HepG2 (cell line): ENCODE data around the gene LRP1-AS. TPM values are rescaled to one million over a fixed set of nuclear protein-coding genes. Genes with fewer than 3 reads are reported as not detected.

Source experiments
- ATAC-seq: fragments of 200-7000 bp; cut with Tn5 transposase; 3 replicates; pipeline ENCODE4 v1.9.1; 2020; ENCODE audit warnings: mild to moderate bottlenecking, moderate library complexity
- BruUV-seq: library from RNA; stranded (reverse); fragments of 400-500 nt; replicated peaks from 2 replicates; lab custom pipeline; 2021; lab: Mats Ljungman, UMichigan
- CTCF ChIA-PET: fragments of 300-600 bp; formaldehyde crosslinking; extraction: SDS; loops from one replicate; lab custom pipeline; 2021; ENCODE audit warnings: low total read pairs, inconsistent platforms, low intra/inter-chr PET ratio; lab: Yijun Ruan, JAX
- POLR2A ChIA-PET: fragments of 350-600 bp; sonication (Branson Sonifier 250); formaldehyde crosslinking; loops from one replicate; lab custom pipeline; 2020; ENCODE audit warnings: antibody characterized with exemption, inconsistent platforms; lab: Yijun Ruan, JAX
- DNase-seq: peaks from one replicate; pipeline ENCODE4 v3.0.0-alpha.2; 2015; ENCODE audit warnings: low spot score
- FAIRE-seq: peaks from 3 replicates; lab custom pipeline; 2011; peaks lifted over from hg19 to GRCh38; lab: Jason Lieb, UNC
- H2AFZ ChIP-seq: one replicate; pipeline ENCODE4 v1.6.1; 2011; ENCODE audit warnings: low read length, inconsistent platforms
- H3K27ac ChIP-seq: fragments of 300-600 bp; 3 replicates; pipeline ENCODE4 v1.8.0; 2011; ENCODE audit warnings: mixed run types, mild to moderate bottlenecking, mixed read lengths, low read length, inconsistent platforms; ENCODE audit not compliant: insufficient read depth; ENCODE audit errors: extremely low read length
- H3K27me3 ChIP-seq, 2 experiments: fragments of 200-600 bp in 1 of 2; 2 replicates in 1 of 2; 3 replicates in 1 of 2; pipeline versions ENCODE4 v1.6.0 to v1.8.0; 2011; ENCODE audit warnings: low read length in 2 of 2, mild to moderate bottlenecking in 2 of 2, moderate library complexity in 2 of 2, inconsistent platforms in 1 of 2; ENCODE audit not compliant: insufficient read depth in 2 of 2, control insufficient read depth in 1 of 2
- H3K36me3 ChIP-seq, 2 experiments: fragments of 200-600 bp in 1 of 2; replicated peaks in 1 of 2; 2 replicates in 1 of 2; 3 replicates in 1 of 2; pipeline versions ENCODE4 v1.5.1 to v1.8.0; 2011; ENCODE audit warnings: low read length in 2 of 2, inconsistent platforms in 1 of 2; ENCODE audit not compliant: insufficient read depth in 2 of 2, control insufficient read depth in 1 of 2
- H3K4me1 ChIP-seq: 2 replicates; pipeline ENCODE4 v1.5.1; 2012; ENCODE audit warnings: low read length, inconsistent platforms; ENCODE audit not compliant: insufficient read depth
- H3K4me2 ChIP-seq: 2 replicates; pipeline ENCODE4 v1.6.0; 2011; ENCODE audit warnings: low read depth, low read length, inconsistent platforms
- H3K4me3 ChIP-seq, 3 experiments: fragments of 200-600 bp in 1 of 3; sonication (generic), shearing (Covaris generic) in 1 of 3; replicated peaks in 1 of 3; 2 replicates each; pipeline ENCODE4 v1.5.1; 2011 to 2016; ENCODE audit warnings: low read length in 3 of 3, inconsistent platforms in 2 of 3, low read depth in 2 of 3, mild to moderate bottlenecking in 2 of 3, control low read depth in 1 of 3, mixed read lengths in 1 of 3; ENCODE audit not compliant: insufficient read depth in 1 of 3
- H3K79me2 ChIP-seq: one replicate; pipeline ENCODE4 v1.6.1; 2011; ENCODE audit warnings: low read length, inconsistent platforms; ENCODE audit not compliant: insufficient read depth
- H3K9ac ChIP-seq: 2 replicates; pipeline ENCODE4 v1.6.0; 2011; ENCODE audit warnings: mild to moderate bottlenecking, low read depth, low read length, inconsistent platforms; ENCODE audit not compliant: insufficient read depth
- H3K9me3 ChIP-seq: 2 replicates; pipeline ENCODE4 v1.5.1; 2012; ENCODE audit warnings: mild to moderate bottlenecking, low read length
- H4K20me1 ChIP-seq: 2 replicates; pipeline ENCODE4 v1.6.0; 2011; ENCODE audit warnings: inconsistent platforms, mild to moderate bottlenecking, low read length, moderate library complexity; ENCODE audit not compliant: insufficient read depth
- NONO ChIP-seq, 2 experiments: fragments of 450-650 bp in 1 of 2; sonication (generic) in 1 of 2; formaldehyde crosslinking in 1 of 2; IDR thresholded peaks in 1 of 2; conservative IDR thresholded peaks in 1 of 2; 2 replicates each; pipeline versions ENCODE4 v1.6.1 to v1.8.0; 2017 to 2022; ENCODE audit warnings: mild to moderate bottlenecking in 1 of 2, missing genetic modification reagents in 1 of 2, moderate library complexity in 1 of 2
- PRPF4 ChIP-seq: fragments of 200-400 bp; formaldehyde crosslinking; IDR thresholded peaks from 2 replicates; pipeline ENCODE4 v1.6.1; 2016; ENCODE audit warnings: low read length, low read depth; ENCODE audit not compliant: poor library complexity, severe bottlenecking
- ZNF768 ChIP-seq: sonication (generic); formaldehyde crosslinking; IDR thresholded peaks from 2 replicates; pipeline ENCODE4 v1.4.0; 2020; ENCODE audit warnings: missing genetic modification reagents
- WGBS: methylation state at CpG from one replicate; pipeline ENCODE4 v1.1.6; 2017; ENCODE audit warnings: low lambda C conversion rate; 5-methylcytosine and 5-hydroxymethylcytosine counted together
- in situ Hi-C: cut with HindIII; loops from 2 replicates; pipeline ENCODE4 v1.10.0; 2017; ENCODE audit warnings: low pct_unique_long_range_greater_than_20kb; ENCODE audit not compliant: extremely low pct_ligation_motif_present
- intact Hi-C: fragments of 100-400 bp; cut with micrococcal nuclease; formaldehyde crosslinking; loops from one replicate; pipeline ENCODE4 v1.10.0; 2022; ENCODE audit not compliant: unreplicated experiment
- polyA plus RNA-seq, 8 experiments: library from polyadenylated mRNA; depleted of rRNA in 3 of 8; stranded (reverse) in 7 of 8; unstranded in 1 of 8; fragments of >200 nt; fragmentation: Illumina TruSeq in 4 of 8; extraction: Trizol in 4 of 8; gene quantifications; 2 replicates each; pipeline versions ENCODE4 v1.2.1 to v1.2.3, GENCODE V29; 2011 to 2016; ENCODE audit warnings: low read depth in 4 of 8, missing spikeins in 1 of 8, mixed read lengths in 1 of 8; ENCODE audit not compliant: insufficient read depth in 1 of 8
- total RNA-seq, 5 experiments: library from RNA; depleted of rRNA; stranded (reverse); fragments of >200 nt; fragmentation: Illumina TruSeq; extraction: Trizol; gene quantifications; 2 replicates each; pipeline ENCODE4 v1.2.3, GENCODE V29; 2016; ENCODE audit warnings: low read depth in 1 of 5
- TF ChIP-seq, protein P1 (sequence below): sonication (generic); formaldehyde crosslinking; IDR thresholded peaks from 2 replicates; pipeline ENCODE4 v1.4.0; 2020; ENCODE audit warnings: missing genetic modification reagents
- TF ChIP-seq, protein P2 (sequence below): sonication (generic); formaldehyde crosslinking; IDR thresholded peaks from 2 replicates; pipeline ENCODE4 v1.4.0; 2020; ENCODE audit warnings: missing genetic modification reagents

The LRP1-AS gene
- total and polyA plus RNA-seq, 2 of the 13 experiments (the other 11 are each of a cell fraction or from before 2014, with no cell fraction given) = 0.20 TPM; not detected in 1

DNA sequence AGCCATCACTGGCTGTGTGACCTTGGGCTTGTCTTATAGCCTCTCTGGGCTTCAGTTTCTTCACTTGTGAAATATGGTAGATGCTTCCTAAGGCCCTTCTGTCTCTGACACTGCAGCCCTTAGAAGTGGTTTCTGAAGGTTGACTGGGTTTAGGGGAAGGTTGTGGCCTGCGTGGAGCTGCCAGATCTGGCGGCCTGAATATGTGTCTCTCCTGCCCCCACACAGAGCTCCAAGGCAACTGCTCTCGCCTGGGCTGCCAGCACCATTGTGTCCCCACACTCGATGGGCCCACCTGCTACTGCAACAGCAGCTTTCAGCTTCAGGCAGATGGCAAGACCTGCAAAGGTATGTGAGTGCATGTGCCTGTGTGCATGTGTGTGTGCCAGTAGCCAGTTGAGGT, 4.0 kb downstream of the LRP1-AS start:
- WGBS = 100% methylated on average over 4 of the region's 4 CpGs
- ChIA-PET CTCF (no interaction called here), POLR2A (interaction anchor here (4.4 kb wide), 1 partner anchor 14 kb away, joined by 41 read pairs; the partner anchor contains the start of gene LRP1)
- Histone ChIP-seq H3K79me2 (peaks cover 19% of the 10 kb centered on the region), H3K4me1 (peaks cover 90% of the 10 kb centered on the region), H3K9me3 (no peaks in the 10 kb centered on the region), H3K36me3 (peaks cover 36 to 61% of the 10 kb centered on the region in 2 experiments), H3K27me3 (no peaks in the 10 kb centered on the region), H3K27ac (no peak overlapping the region), H3K9ac (no peak overlapping the region), H3K4me3 (no peak overlapping the region), H4K20me1 (no peaks in the 10 kb centered on the region), H3K4me2 (no peak overlapping the region), H2AFZ (no peak overlapping the region)
- no TSS peak for BruUV-seq
- in situ Hi-C loops = no loop called here
- TF ChIP-seq ZNF768 (CRISPR knock-in tag) (peak; percentile 66; the same call in 1 of the 2 replicates), PRPF4 (no peak)
- TF ChIP-seq, protein P1, sequence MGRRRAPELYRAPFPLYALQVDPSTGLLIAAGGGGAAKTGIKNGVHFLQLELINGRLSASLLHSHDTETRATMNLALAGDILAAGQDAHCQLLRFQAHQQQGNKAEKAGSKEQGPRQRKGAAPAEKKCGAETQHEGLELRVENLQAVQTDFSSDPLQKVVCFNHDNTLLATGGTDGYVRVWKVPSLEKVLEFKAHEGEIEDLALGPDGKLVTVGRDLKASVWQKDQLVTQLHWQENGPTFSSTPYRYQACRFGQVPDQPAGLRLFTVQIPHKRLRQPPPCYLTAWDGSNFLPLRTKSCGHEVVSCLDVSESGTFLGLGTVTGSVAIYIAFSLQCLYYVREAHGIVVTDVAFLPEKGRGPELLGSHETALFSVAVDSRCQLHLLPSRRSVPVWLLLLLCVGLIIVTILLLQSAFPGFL (CRISPR knock-in tag) = no peak
- DNase-seq = no peak
- ATAC-seq = no peak
- intact Hi-C loops = no loop called here
- no peak for FAIRE-seq

DNA sequence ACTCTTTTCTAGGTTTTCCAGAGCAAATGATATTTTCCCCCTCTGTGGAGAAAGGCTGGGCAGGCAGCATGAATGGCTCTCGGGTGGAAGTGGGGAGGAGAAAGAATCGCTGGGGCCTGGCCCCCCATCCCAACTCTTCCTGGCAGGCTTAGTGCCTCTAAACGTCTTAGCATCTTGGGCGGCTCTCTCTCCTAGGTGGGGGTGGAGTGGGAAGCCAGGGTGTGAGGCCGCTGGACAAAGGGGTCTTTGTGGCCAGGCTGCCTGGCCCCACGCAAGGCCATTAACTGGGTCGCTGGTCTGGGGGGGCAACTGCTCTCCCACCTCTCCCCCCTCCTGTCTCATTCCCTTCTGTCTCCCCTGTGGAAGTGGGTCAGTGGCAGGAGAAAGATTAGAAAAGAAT, 4.7 kb downstream of the LRP1-AS start:
- Histone ChIP-seq H3K9ac (no peak overlapping the region), H3K79me2 (peaks cover 19% of the 10 kb centered on the region), H3K27ac (no peak overlapping the region), H3K9me3 (no peaks in the 10 kb centered on the region), H3K4me2 (no peak overlapping the region), H3K27me3 (no peaks in the 10 kb centered on the region), H3K4me3 (no peak overlapping the region), H3K4me1 (peaks cover 90% of the 10 kb centered on the region), H2AFZ (no peak overlapping the region), H3K36me3 (peaks cover 33 to 61% of the 10 kb centered on the region in 2 experiments), H4K20me1 (no peaks in the 10 kb centered on the region)
- ATAC-seq (no peak), FAIRE-seq (no peak), DNase-seq (no peak)
- 90% methylated on average over 7 of the region's 7 CpGs for WGBS
- ChIA-PET POLR2A (interaction anchor here (4.4 kb wide), 1 partner anchor 13 kb away, joined by 41 read pairs; the partner anchor contains the start of gene LRP1), CTCF (no interaction called here)
- in situ Hi-C loops = no loop called here
- TF ChIP-seq, protein P2, sequence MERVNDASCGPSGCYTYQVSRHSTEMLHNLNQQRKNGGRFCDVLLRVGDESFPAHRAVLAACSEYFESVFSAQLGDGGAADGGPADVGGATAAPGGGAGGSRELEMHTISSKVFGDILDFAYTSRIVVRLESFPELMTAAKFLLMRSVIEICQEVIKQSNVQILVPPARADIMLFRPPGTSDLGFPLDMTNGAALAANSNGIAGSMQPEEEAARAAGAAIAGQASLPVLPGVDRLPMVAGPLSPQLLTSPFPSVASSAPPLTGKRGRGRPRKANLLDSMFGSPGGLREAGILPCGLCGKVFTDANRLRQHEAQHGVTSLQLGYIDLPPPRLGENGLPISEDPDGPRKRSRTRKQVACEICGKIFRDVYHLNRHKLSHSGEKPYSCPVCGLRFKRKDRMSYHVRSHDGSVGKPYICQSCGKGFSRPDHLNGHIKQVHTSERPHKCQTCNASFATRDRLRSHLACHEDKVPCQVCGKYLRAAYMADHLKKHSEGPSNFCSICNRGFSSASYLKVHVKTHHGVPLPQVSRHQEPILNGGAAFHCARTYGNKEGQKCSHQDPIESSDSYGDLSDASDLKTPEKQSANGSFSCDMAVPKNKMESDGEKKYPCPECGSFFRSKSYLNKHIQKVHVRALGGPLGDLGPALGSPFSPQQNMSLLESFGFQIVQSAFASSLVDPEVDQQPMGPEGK (CRISPR knock-in tag) = peak; percentile 38; the same call in 1 of the 2 replicates
- TF ChIP-seq NONO (IDR thresholded peaks at IDR 0.05) = no peak
- no peak for TF ChIP-seq NONO (CRISPR knock-in tag; conservative IDR thresholded peaks at IDR 0.05)
- no TSS peak for BruUV-seq
- intact Hi-C loops = no loop called here
